HG02938 (cell line): Measurements from ENCODE around the gene CDC42EP2.
A peak's percentile ranks its signal among the peaks of the same experiment; 100 is the strongest.

ENCODE experiments used
- ATAC-seq: cut with Tn5 transposase; IDR thresholded peaks from one replicate; pipeline ENCODE4 v1.9.1; 2021; ENCODE audit warnings: mild to moderate bottlenecking, moderate library complexity; ENCODE audit not compliant: unreplicated experiment

Gene CDC42EP2

GRCh38 chr11:65355013-65355775 lies 40.5 kb downstream of the CDC42EP2 start:
- ATAC-seq, result peak; percentile 32

GRCh38 chr11:65355776-65356393 lies 41.2 kb downstream of the CDC42EP2 start:
- ATAC-seq, result no peak

- no peak for ATAC-seq
Observed at GRCh38 chr11:65356394-65356972, 41.8 kb downstream of the CDC42EP2 start.

GRCh38 chr11:65357856-65358356 lies 43.2 kb downstream of the CDC42EP2 start:
- no peak for ATAC-seq

- ATAC-seq, result no peak
Observed at GRCh38 chr11:65362320-65362931, 47.8 kb downstream of the CDC42EP2 start.

- no peak for ATAC-seq
Observed at GRCh38 chr11:65362966-65363365, 48.3 kb downstream of the CDC42EP2 start.

GRCh38 chr11:65363770-65364169 lies 49.1 kb downstream of the CDC42EP2 start:
- no peak for ATAC-seq

- ATAC-seq, result no peak
Observed at GRCh38 chr11:65366340-65366773, 51.7 kb downstream of the CDC42EP2 start.

GRCh38 chr11:65370659-65371049 lies 56.0 kb downstream of the CDC42EP2 start:
- no peak for ATAC-seq
